PC-3 (cell line): Measurements from ENCODE around the gene CNIH3. TPM values are rescaled to one million over a fixed set of nuclear protein-coding genes. Genes with fewer than 3 reads are reported as not detected.
A peak's percentile ranks its signal among the peaks of the same experiment; 100 is the strongest.

Experiments used
- ATAC-seq: fragments of 200-7000 bp; cut with Tn5 transposase; 2 replicates; pipeline ENCODE4 v1.9.1; 2020; ENCODE audit warnings: mild to moderate bottlenecking, moderate library complexity
- BruUV-seq: library from RNA; stranded (reverse); fragments of 400-500 nt; replicated peaks from 2 replicates; lab custom pipeline; 2021; lab: Mats Ljungman, UMichigan
- CTCF ChIA-PET: fragments of 300-600 bp; sonication (Branson Sonifier 250); formaldehyde crosslinking; loops from one replicate; lab custom pipeline; 2022; ENCODE audit warnings: antibody characterized with exemption; lab: Charles Lee
- POLR2A ChIA-PET: fragments of 300-600 bp; sonication (Branson Sonifier 250); formaldehyde crosslinking; loops from one replicate; lab custom pipeline; 2022; ENCODE audit warnings: antibody characterized with exemption; ENCODE audit not compliant: unreplicated experiment; lab: Charles Lee
- DNase-seq: peaks from one replicate; pipeline ENCODE4 v3.0.0-alpha.2; 2015
- H2AFZ ChIP-seq: fragments of 300-600 bp; sonication (generic); 2 replicates; pipeline ENCODE4 v1.6.0; 2016; ENCODE audit warnings: antibody characterized with exemption, low read length
- H3F3A ChIP-seq: fragments of 300-600 bp; sonication (generic); one replicate; pipeline ENCODE4 v1.6.0; 2017; ENCODE audit warnings: antibody characterized with exemption, low read length, control low read depth, mild to moderate bottlenecking; ENCODE audit not compliant: unreplicated experiment
- H3K27ac ChIP-seq: fragments of 300-600 bp; sonication (generic); 2 replicates; pipeline ENCODE4 v1.5.1; 2016; ENCODE audit warnings: mild to moderate bottlenecking, low read length
- H3K27me3 ChIP-seq: fragments of 300-600 bp; sonication (generic); 2 replicates; pipeline ENCODE4 v1.6.1; 2016; ENCODE audit warnings: low read length, mixed read lengths
- H3K36me3 ChIP-seq: fragments of 300-600 bp; sonication (generic); 2 replicates; pipeline ENCODE4 v1.6.1; 2016; ENCODE audit warnings: low read depth, mixed run types, low read length, mixed read lengths
- H3K4me1 ChIP-seq: fragments of 300-600 bp; sonication (generic); 2 replicates; pipeline ENCODE4 v1.5.1; 2016; ENCODE audit warnings: low read length; ENCODE audit not compliant: insufficient read depth
- H3K4me2 ChIP-seq: fragments of 300-600 bp; sonication (generic); 2 replicates; pipeline ENCODE4 v1.6.0; 2016; ENCODE audit warnings: low read length
- H3K4me3 ChIP-seq: fragments of 300-600 bp; sonication (generic); 2 replicates; pipeline ENCODE4 v1.5.1; 2016; ENCODE audit warnings: mild to moderate bottlenecking, low read length, mixed read lengths
- H3K79me2 ChIP-seq: fragments of 300-600 bp; sonication (generic); 2 replicates; pipeline ENCODE4 v1.6.1; 2017; ENCODE audit warnings: low read length, mixed read lengths
- H3K9ac ChIP-seq: fragments of 300-600 bp; sonication (generic); 2 replicates; pipeline ENCODE4 v1.6.0; 2016; ENCODE audit warnings: mild to moderate bottlenecking, low read length
- H3K9me2 ChIP-seq: fragments of 300-600 bp; sonication (generic); replicated peaks from 2 replicates; pipeline ENCODE4 v1.6.1; 2016; ENCODE audit warnings: mixed run types, low read length, mixed read lengths
- H3K9me3 ChIP-seq: fragments of 300-600 bp; sonication (generic); 2 replicates; pipeline ENCODE4 v1.6.1; 2016; ENCODE audit warnings: low read length, mixed read lengths
- H4K20me1 ChIP-seq: fragments of 300-600 bp; sonication (generic); 2 replicates; pipeline ENCODE4 v1.6.1; 2016; ENCODE audit warnings: low read length, mixed read lengths
- CTCF ChIP-seq: fragments of 300-600 bp; sonication (generic); conservative IDR thresholded peaks from 2 replicates; pipeline ENCODE4 v1.5.1; 2017; ENCODE audit warnings: antibody characterized with exemption, low read depth, mild to moderate bottlenecking, low read length
- EZH2 ChIP-seq: fragments of 300-600 bp; sonication (generic); IDR thresholded peaks from one replicate; pipeline ENCODE4 v1.6.1; 2017; ENCODE audit warnings: antibody characterized with exemption, mild to moderate bottlenecking, low read length; ENCODE audit not compliant: unreplicated experiment
- EZH2phosphoT487 ChIP-seq: fragments of 300-600 bp; sonication (generic); IDR thresholded peaks from 2 replicates; pipeline ENCODE4 v1.6.1; 2018; ENCODE audit warnings: mild to moderate bottlenecking, antibody characterized with exemption, low read length, borderline replicate concordance
- intact Hi-C: fragments of 100-400 bp; cut with micrococcal nuclease; formaldehyde crosslinking; loops from 2 replicates; pipeline ENCODE4 v1.9.0; 2023
- total RNA-seq: library from RNA; depleted of rRNA; stranded (reverse); fragments of >200 nt; gene quantifications from 2 replicates; pipeline ENCODE4 v1.2.3, GENCODE V29; 2014

The CNIH3 gene
- total RNA-seq, 1 experiment from 2014 or later: 7.4 TPM

- Histone ChIP-seq H3K4me2 (no peak overlapping the region), H3K4me1 (peaks cover 48% of the 10 kb centered on the region), H4K20me1 (no peaks in the 10 kb centered on the region), H3K9me2 (no peaks in the 10 kb centered on the region), H3K27me3 (no peaks in the 10 kb centered on the region), H2AFZ (no peak overlapping the region), H3K79me2 (no peaks in the 10 kb centered on the region), H3K9ac (no peak overlapping the region), H3K36me3 (no peaks in the 10 kb centered on the region), H3F3A (no peaks in the 10 kb centered on the region), H3K4me3 (no peak overlapping the region), H3K9me3 (no peaks in the 10 kb centered on the region), H3K27ac (no peak overlapping the region)
- intact Hi-C loops: no loop called here
- no peak for ATAC-seq
- TF ChIP-seq EZH2 (no peak), CTCF (no peak), EZH2phosphoT487 (no peak)
- DNase-seq: peak; percentile 31
- ChIA-PET CTCF (no interaction called here), POLR2A (interaction anchor here (0.5 to 0.7 kb wide), 2 partner anchors 15 to 49 kb away, joined by 4 to 5 read pairs; no protein-coding TSS in a partner anchor)
- BruUV-seq: no TSS peak
Observed at GRCh38 chr1:224632921-224633321, 16.8 kb downstream of the CNIH3 start.

- intact Hi-C loops: loop anchor here (5.0 kb wide), 1 partner anchor 203 kb away; the partner anchor contains the start of gene WDR26
- Histone ChIP-seq H3K4me3 (no peak overlapping the region), H3K9ac (no peak overlapping the region), H3K9me2 (no peaks in the 10 kb centered on the region), H3K4me2 (peak overlapping the region; percentile 13; the same call in 1 of the 2 replicates), H4K20me1 (no peaks in the 10 kb centered on the region), H3K79me2 (no peaks in the 10 kb centered on the region), H3K4me1 (peaks cover 68% of the 10 kb centered on the region), H3K27ac (peak overlapping the region; percentile 43), H3K36me3 (no peaks in the 10 kb centered on the region), H3F3A (no peaks in the 10 kb centered on the region), H2AFZ (peak overlapping the region; percentile 60), H3K27me3 (no peaks in the 10 kb centered on the region), H3K9me3 (no peaks in the 10 kb centered on the region)
- CTCF ChIA-PET: no interaction called here
- no peak for TF ChIP-seq EZH2phosphoT487
- TF ChIP-seq CTCF: no peak
- no peak for TF ChIP-seq EZH2
- POLR2A ChIA-PET: interaction anchor here (0.5 kb wide), 1 partner anchor 20 kb away, joined by 4 read pairs; no protein-coding TSS in a partner anchor
- ATAC-seq: peak; percentile 61
- no TSS peak for BruUV-seq
- DNase-seq: peak; percentile 94
Observed at GRCh38 chr1:224635356-224635755, 19.2 kb downstream of the CNIH3 start.

- Histone ChIP-seq H3K27me3 (no peaks in the 10 kb centered on the region), H3K27ac (peak overlapping the region; percentile 66), H4K20me1 (no peaks in the 10 kb centered on the region), H3K4me2 (peak overlapping the region; percentile 64), H3K4me3 (peak overlapping the region; percentile 7; the same call in 1 of the 2 replicates), H3K9me3 (no peaks in the 10 kb centered on the region), H3K4me1 (peaks cover 66% of the 10 kb centered on the region), H2AFZ (peak overlapping the region; percentile 51), H3F3A (no peaks in the 10 kb centered on the region), H3K79me2 (no peaks in the 10 kb centered on the region), H3K9ac (0 out of 2 replicates have a peak overlapping the region, but pooled peaks have one; percentile 7), H3K36me3 (no peaks in the 10 kb centered on the region), H3K9me2 (no peaks in the 10 kb centered on the region)
- CTCF ChIA-PET: interaction anchor here (1.0 kb wide), 1 partner anchor 124 kb away, joined by 5 read pairs; no protein-coding TSS in a partner anchor
- BruUV-seq: no TSS peak
- POLR2A ChIA-PET: interaction anchor here (0.8 kb wide), 1 partner anchor 72 kb away, joined by 3 read pairs; no protein-coding TSS in a partner anchor
- ATAC-seq (peak; percentile 83), DNase-seq (peak; percentile 99)
- intact Hi-C loops: loop anchor here (1.0 to 5.0 kb wide), 3 partner anchors 21 to 205 kb away; partner anchors contain the start of genes CNIH3 and WDR26
- no peak for TF ChIP-seq CTCF
- no peak for TF ChIP-seq EZH2phosphoT487
- no peak for TF ChIP-seq EZH2
Observed at GRCh38 chr1:224637515-224637914, 21.4 kb downstream of the CNIH3 start.
